ENCODE results near the gene EIF3B.
"Not testable (repeated sequence)": the region's sequence is repeated elsewhere in the genome, so short reads cannot be mapped to it uniquely, and the experiment has no call there.

EIF3B gene

DNA sequence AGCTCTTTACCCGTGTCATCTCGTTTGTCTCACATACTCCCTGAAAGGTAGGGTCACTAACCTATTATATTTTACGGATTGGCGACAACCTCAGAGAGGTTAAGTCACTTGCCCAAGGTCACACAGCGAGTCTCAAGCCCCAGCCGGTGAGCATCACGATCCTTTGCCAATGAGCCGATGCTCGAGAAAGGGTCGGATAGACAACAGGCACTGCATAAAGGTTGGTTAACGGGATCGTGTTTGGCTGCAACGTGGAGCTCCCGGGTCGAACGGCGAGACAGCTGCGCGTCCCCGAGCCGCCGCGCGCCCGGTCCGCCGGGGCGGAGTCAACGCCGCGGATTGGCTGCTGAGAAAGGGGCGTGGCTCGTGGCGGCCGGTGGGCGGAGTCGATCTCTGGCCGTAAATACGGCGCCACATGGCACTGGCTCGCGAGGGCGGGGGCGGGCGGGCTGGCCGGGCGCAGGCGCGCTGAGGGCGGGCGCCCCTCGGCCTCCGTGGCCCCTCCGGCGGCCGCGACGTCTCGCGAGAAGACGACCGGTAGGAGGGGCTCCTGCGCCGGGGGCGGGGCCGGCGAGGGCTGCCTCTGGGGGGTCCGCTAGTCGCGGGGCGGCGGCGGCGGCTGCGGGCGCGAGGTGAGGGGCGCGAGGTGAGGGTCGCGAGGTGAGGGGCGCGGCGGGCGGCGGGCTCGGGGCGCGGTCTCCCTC is 48.5 kb downstream of the EIF3B start, which contains the start of gene CHST12:
Gene CHST12, plus strand, starts transcription at position 598 of the 704 bp plus-strand sequence. CDS start 29,029 bp downstream, outside the sequence.
- DNase-seq (peak; percentile 96), ATAC-seq (peak; percentile 65)

- DNase-seq (peak; percentile 43), ATAC-seq (peak; percentile 19)
Measured at GRCh38 chr7:2403718-2404648, 49.4 kb downstream of the EIF3B start.

DNA sequence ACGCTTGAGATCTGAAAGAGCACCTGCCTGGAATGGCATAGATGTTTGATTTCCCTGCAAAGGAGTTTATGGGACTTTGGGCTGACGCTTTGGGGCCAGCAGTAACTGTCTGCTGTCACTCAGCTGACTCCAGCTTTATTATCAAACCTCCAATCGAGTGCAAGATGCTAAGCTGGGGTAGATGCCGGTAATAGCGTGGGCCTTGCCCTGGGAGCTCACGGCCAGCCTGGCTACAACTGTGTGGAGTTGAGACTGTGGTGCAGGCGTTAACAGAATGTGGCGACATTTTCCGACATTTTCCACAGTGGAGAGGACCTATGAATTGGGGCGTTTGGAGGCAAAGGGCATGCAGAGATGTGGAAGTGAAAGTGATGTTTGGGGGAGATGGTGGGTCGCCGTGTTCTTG is 50.1 kb downstream of the EIF3B start:
- ATAC-seq (no peak), DNase-seq (no peak)

GRCh38 chr7:2405201-2405600 is 50.6 kb downstream of the EIF3B start:
- no peak for DNase-seq

GRCh38 chr7:2405601-2406345 is 51.1 kb downstream of the EIF3B start:
- peak; percentile 68 for DNase-seq

More at GRCh38 chr7:2405201-2405600, 50.6 kb downstream of the EIF3B start:
- no peak for ATAC-seq

DNA sequence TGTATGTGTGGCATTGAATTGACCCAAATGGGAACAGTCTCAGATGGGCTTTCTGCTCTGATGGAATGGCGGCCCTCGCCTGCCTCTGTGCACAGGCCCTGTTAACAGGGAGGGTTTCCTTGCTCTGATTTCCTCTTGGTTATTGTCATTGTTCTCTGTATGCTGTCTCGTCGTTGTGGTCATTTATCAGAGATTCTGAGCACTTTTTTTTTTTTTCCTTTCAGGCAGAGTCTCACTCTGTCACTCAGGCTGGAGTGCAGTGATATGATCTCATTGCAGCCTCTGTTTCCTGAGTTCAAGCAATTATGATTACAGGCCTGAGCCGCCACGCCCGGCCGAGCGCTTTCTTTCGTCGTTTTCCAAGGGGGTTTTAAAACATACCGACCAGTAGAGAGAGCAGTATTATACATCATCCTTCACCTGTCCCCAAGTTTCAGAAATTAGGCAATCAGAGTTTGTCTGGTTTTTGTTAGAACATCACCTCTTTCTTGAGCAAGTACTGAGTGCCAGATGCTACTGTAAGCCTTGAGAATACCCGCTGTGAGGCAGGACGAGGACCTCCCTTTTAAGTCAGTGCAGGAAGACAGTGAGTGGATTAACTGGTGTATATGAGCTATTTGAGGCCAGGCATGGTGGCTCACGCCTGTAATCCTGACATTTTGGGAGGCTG is 55.3 kb downstream of the EIF3B start:
- no peak for ATAC-seq
- DNase-seq, result no peak

More at GRCh38 chr7:2405601-2406345, 51.1 kb downstream of the EIF3B start:
- peak; percentile 74 for ATAC-seq

- DNase-seq, result no peak
- no peak for ATAC-seq
Measured at GRCh38 chr7:2411049-2411448, 56.4 kb downstream of the EIF3B start.

- no peak for DNase-seq
- no peak for ATAC-seq
Measured at GRCh38 chr7:2411815-2412586, 57.4 kb downstream of the EIF3B start.

DNA sequence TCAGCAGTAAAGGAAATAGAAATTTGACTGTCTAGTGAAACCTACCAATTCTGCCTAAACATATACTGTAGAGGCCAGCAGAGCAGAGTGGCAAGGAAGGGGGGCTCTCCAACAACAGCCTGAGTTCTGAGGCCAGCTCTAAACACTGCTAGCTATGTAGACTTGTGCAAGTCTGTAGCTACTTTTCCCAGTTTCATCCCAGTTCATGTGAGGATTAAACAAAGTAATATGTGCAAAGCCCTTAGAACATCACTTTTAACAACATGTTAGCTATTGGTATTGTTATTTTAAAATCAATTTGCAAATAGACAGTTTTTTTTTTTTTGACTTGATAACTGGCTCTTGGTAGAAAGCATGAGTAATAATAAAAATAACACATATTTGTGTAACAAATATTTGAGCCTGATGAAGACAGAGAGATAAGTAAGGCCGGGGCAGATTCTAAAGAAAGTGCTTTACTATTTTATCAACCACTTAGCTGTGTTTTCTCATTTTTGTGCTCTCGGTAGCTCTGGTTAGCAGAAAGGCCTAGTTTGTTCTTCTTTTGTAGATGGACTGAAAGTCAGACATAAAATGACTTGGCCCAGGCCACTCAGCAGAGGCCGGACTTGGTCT is 58.1 kb downstream of the EIF3B start:
- DNase-seq (no peak), ATAC-seq (no peak)

DNA sequence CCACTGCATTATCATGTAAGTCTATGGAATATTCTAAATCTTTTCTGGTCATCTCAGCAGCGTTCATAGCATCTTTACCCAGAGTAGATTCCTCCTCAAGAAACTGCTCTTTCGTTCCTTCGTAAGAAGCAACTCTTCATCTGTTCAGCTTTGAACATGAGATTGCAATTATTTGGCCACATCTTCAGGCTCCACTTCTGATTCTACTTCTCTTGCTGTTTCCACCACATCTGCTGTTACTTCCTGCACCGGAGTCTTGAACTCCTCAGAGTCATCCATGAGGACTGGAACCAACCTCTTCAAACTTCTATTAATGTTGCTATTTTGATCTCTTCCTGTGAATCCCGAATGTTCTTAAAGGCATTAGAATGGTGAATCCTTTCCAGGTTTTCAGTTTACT is 61.4 kb downstream of the EIF3B start:
- DNase-seq (no peak), ATAC-seq (no peak)

GRCh38 chr7:2416650-2417049 is 62.0 kb downstream of the EIF3B start:
- ATAC-seq, result no peak

DNA sequence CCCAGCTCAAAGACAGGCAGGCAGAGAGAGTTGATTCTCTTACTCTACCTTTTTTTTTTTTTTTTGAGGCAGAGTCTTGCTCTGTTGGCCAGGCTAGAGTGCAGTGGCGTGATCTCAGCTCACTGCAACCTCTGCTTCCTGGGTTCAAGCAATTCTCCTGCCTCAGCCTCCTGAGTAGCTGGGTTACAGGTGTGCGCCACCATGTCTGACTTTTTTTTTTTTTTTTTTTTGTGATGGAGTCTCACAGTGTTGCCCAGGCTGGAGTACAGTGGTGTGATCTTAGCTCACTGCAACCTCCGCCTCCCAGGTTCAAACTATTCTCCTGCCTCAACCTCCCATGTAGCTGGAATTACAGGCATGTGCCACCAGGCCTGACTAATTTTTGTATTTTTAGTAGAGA is 62.6 kb downstream of the EIF3B start:
- not testable (repeated sequence) for DNase-seq, ATAC-seq

More at GRCh38 chr7:2416650-2417049, 62.0 kb downstream of the EIF3B start:
- no peak for DNase-seq

- DNase-seq (peak; percentile 64), ATAC-seq (peak; percentile 84)
Measured at GRCh38 chr7:2417981-2418481, 63.4 kb downstream of the EIF3B start.

DNA sequence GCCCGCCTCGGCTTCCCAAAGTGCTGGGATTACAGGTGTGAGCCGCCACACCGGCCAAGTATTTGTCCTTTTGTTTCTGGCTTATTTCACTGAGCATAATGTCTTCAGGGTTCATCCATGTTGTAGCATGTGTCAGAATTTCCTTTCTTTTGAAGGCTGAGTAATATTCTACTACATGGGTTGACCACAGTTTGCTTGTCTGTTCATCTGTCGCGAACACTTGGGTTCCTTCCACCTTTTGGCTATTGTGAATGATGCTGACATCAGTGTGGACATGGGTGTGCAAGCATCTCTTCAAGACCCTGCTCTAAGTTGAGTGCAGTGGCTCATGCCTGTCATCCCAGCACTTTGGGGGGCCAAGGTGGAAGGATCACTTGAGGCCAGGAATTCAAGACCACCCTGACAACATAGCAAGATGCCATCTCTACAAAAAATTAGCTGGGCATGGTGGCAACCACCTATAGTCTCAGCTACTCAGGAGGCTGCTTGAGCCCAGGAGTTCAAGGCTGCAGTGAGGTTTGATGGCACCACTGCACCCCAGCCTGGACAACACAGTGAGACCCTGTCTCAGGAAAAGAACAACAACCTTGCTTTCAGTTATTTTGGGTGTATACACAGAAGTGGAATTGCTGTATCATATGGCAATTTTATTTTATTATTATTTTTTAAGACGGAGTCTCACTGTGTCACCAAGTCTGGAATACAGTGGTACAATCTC is 65.7 kb downstream of the EIF3B start:
- ATAC-seq, result peak; percentile 39

GRCh38 chr7:2421943-2422310 is 67.3 kb downstream of the EIF3B start:
- DNase-seq (no peak), ATAC-seq (no peak)

More for the DNA sequence above, 65.7 kb downstream of the EIF3B start:
- no peak for DNase-seq

- ATAC-seq (no peak), DNase-seq (no peak)
Measured at GRCh38 chr7:2425749-2426148, 71.1 kb downstream of the EIF3B start.

Data from stimulated activated naive CD8-positive, alpha-beta T cell treated with anti-CD3 and anti-CD28 coated beads, Interleukin-15, Interleukin-2, amounts not matched to agents 100 U/mL and 50 U/mL, for 24 hours (primary cell).